Spleen (tissue), 7 donors: ENCODE results near the gene VSTM2L.

Experiments used
- POLR2A ChIP-seq, 3 donors: fragments of 450-650 bp; IDR thresholded peaks; one replicate each; pipeline ENCODE4 v1.5.1; 2017; ENCODE audit warnings: antibody characterized with exemption in 3 of 3, mild to moderate bottlenecking in 1 of 3
- POLR2AphosphoS5 ChIP-seq, 3 donors: sonication (generic); formaldehyde crosslinking; IDR thresholded peaks; one replicate each; pipeline ENCODE4 v1.5.1; 2017; ENCODE audit warnings: antibody characterized with exemption in 3 of 3
- TF ChIP-seq, protein P1 (sequence below), 11 experiments: fragments of 200-600 bp in 7 of 11; fragments of 450-650 bp in 4 of 11; sonication (generic) in 4 of 11; IDR thresholded peaks in 8 of 11; conservative IDR thresholded peaks in 3 of 11; 1 replicate in 7 of 11; 2 replicates in 4 of 11; pipeline versions ENCODE4 v1.4.0 to v1.8.0; 2016 to 2021; ENCODE audit warnings: antibody characterized with exemption in 11 of 11, inconsistent platforms in 4 of 11, mild to moderate bottlenecking in 1 of 11
- donor health status: DM: no; HTN: no; CAD: no; lungs with moderate emphysema.
- donor health status: DM: no; HTN: no; CAD: no.
- donor health status: DM: no; HTN: no; CAD: no.

DNA sequence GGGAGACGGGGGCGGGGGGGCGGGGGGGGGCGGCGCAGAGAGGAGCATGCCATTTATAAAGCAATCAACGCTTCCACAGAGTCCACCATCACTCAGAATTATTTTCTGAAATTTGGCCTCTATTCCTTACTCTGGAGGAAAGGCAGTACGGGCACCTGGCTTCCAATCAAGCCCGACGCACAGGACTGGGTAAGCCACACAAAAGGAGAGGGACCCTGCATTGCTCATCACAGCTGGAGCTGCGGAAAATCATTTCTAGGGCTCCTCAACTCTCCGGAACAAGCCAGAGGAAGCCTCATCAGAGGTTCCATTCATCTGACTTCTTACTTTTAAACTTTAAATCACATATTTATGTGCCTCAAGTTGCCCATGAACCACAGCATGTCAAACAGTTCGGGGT, 74.4 kb downstream of the VSTM2L start:
- no peak for TF ChIP-seq POLR2AphosphoS5 (IDR thresholded peaks at IDR 0.05)
- TF ChIP-seq, protein P1, sequence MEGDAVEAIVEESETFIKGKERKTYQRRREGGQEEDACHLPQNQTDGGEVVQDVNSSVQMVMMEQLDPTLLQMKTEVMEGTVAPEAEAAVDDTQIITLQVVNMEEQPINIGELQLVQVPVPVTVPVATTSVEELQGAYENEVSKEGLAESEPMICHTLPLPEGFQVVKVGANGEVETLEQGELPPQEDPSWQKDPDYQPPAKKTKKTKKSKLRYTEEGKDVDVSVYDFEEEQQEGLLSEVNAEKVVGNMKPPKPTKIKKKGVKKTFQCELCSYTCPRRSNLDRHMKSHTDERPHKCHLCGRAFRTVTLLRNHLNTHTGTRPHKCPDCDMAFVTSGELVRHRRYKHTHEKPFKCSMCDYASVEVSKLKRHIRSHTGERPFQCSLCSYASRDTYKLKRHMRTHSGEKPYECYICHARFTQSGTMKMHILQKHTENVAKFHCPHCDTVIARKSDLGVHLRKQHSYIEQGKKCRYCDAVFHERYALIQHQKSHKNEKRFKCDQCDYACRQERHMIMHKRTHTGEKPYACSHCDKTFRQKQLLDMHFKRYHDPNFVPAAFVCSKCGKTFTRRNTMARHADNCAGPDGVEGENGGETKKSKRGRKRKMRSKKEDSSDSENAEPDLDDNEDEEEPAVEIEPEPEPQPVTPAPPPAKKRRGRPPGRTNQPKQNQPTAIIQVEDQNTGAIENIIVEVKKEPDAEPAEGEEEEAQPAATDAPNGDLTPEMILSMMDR (IDR thresholded peaks at IDR 0.05 in 8 of 11, conservative IDR thresholded peaks at IDR 0.05 in 3 of 11): no peak
- no peak for TF ChIP-seq POLR2A (IDR thresholded peaks at IDR 0.05)
